ENCODE measurements around the gene TXNL4A. TPM values are rescaled to one million over a fixed set of nuclear protein-coding genes. Genes with fewer than 3 reads are reported as not detected.
"Not testable (repeated sequence)": the region's sequence is repeated elsewhere in the genome, so short reads cannot be mapped to it uniquely, and the experiment has no call there.

TXNL4A gene
- polyA plus RNA-seq, 1 experiment = 131 TPM

DNA sequence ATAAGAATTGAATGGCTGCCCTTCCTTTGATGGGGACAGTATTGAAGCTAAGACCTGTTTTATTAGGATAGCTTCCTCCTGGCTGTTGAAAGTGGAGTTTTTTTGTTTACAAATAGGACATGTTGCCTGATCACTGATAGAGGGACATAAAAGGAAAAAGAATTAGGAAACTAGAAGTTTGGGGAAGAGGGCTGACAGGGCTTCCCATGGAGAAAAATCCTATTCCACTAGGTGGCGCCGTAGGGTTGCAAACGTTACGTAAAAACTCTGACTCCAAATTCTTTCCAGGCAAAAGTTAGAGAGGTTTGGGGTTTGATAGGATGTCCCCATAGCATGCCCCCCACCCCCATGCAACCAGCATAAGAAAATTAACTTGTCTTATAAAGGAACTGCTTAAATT lies 34.8 kb upstream of the TXNL4A start:
- Histone ChIP-seq H3K4me3 (ENCODE audit: low read depth, low read length) (no peak overlapping the region), H3K9me3 (ENCODE audit: control insufficient read depth, insufficient read depth, low read length) (peaks cover 53% of the 10 kb centered on the region), H3K27ac (ENCODE audit: low read depth, low read length) (no peak overlapping the region), H3K27me3 (ENCODE audit: control insufficient read depth, insufficient read depth, low read length) (peaks cover 3% of the 10 kb centered on the region)
- TF ChIP-seq, protein P1, sequence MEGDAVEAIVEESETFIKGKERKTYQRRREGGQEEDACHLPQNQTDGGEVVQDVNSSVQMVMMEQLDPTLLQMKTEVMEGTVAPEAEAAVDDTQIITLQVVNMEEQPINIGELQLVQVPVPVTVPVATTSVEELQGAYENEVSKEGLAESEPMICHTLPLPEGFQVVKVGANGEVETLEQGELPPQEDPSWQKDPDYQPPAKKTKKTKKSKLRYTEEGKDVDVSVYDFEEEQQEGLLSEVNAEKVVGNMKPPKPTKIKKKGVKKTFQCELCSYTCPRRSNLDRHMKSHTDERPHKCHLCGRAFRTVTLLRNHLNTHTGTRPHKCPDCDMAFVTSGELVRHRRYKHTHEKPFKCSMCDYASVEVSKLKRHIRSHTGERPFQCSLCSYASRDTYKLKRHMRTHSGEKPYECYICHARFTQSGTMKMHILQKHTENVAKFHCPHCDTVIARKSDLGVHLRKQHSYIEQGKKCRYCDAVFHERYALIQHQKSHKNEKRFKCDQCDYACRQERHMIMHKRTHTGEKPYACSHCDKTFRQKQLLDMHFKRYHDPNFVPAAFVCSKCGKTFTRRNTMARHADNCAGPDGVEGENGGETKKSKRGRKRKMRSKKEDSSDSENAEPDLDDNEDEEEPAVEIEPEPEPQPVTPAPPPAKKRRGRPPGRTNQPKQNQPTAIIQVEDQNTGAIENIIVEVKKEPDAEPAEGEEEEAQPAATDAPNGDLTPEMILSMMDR (IDR thresholded peaks at IDR 0.05; ENCODE audit: low read depth, low read length) = no peak
- DNase-seq (ENCODE audit: low read depth, low spot score) = no peak
- ChIA-PET CTCF (no interaction called here), POLR2A (no interaction called here)

GRCh38 chr18:80022613-80023012 lies 34.2 kb upstream of the TXNL4A start:
- Histone ChIP-seq H3K9me3 (ENCODE audit: control insufficient read depth, insufficient read depth, low read length) (peaks cover 53% of the 10 kb centered on the region), H3K27me3 (ENCODE audit: control insufficient read depth, insufficient read depth, low read length) (peaks cover 3% of the 10 kb centered on the region)
- POLR2A ChIA-PET = interaction anchor here (0.5 kb wide), 1 partner anchor 538 kb away, joined by 3 read pairs; no protein-coding TSS in a partner anchor

GRCh38 chr18:80012714-80013113 lies 24.4 kb upstream of the TXNL4A start:
- H3K27ac ChIP-seq (ENCODE audit: low read depth, low read length) = no peak overlapping the region
- H3K27me3 ChIP-seq (ENCODE audit: control insufficient read depth, insufficient read depth, low read length) = no peaks in the 10 kb centered on the region
- no peak for DNase-seq (ENCODE audit: low read depth, low spot score)
- no peak overlapping the region for H3K4me3 ChIP-seq (ENCODE audit: low read depth, low read length)
- peaks cover 17% of the 10 kb centered on the region for H3K9me3 ChIP-seq (ENCODE audit: control insufficient read depth, insufficient read depth, low read length)
- CTCF ChIA-PET = no interaction called here
- POLR2A ChIA-PET = no interaction called here
- TF ChIP-seq, protein P1 (IDR thresholded peaks at IDR 0.05; ENCODE audit: low read depth, low read length) = no peak

More at GRCh38 chr18:80022613-80023012, 34.2 kb upstream of the TXNL4A start:
- no peak for DNase-seq (ENCODE audit: low read depth, low spot score)
- CTCF ChIA-PET = no interaction called here
- H3K4me3 ChIP-seq (ENCODE audit: low read depth, low read length) = no peak overlapping the region
- no peak overlapping the region for H3K27ac ChIP-seq (ENCODE audit: low read depth, low read length)
- TF ChIP-seq, protein P1 (IDR thresholded peaks at IDR 0.05; ENCODE audit: low read depth, low read length) = no peak

- DNase-seq (ENCODE audit: low read depth, low spot score); H3K27ac ChIP-seq (ENCODE audit: low read depth, low read length); CTCF ChIA-PET; H3K27me3 ChIP-seq (ENCODE audit: control insufficient read depth, insufficient read depth, low read length); H3K4me3 ChIP-seq (ENCODE audit: low read depth, low read length); POLR2A ChIA-PET: not testable (repeated sequence)
- H3K9me3 ChIP-seq (ENCODE audit: control insufficient read depth, insufficient read depth, low read length) = peaks cover 17% of the 10 kb centered on the region
These were observed 23.3 kb upstream of the TXNL4A start for GRCh38 chr18:80011496-80012137.

GRCh38 chr18:80010551-80010906 lies 22.2 kb upstream of the TXNL4A start:
- Histone ChIP-seq H3K27ac (ENCODE audit: low read depth, low read length) (peak overlapping the region; percentile 86), H3K27me3 (ENCODE audit: control insufficient read depth, insufficient read depth, low read length) (no peaks in the 10 kb centered on the region), H3K9me3 (ENCODE audit: control insufficient read depth, insufficient read depth, low read length) (peaks cover 17% of the 10 kb centered on the region), H3K4me3 (ENCODE audit: low read depth, low read length) (no peak overlapping the region)
- no peak for DNase-seq (ENCODE audit: low read depth, low spot score)
- ChIA-PET CTCF (no interaction called here), POLR2A (interaction anchor here (1.0 to 1.2 kb wide), 2 partner anchors 17 to 23 kb away, joined by 3 to 5 read pairs; no protein-coding TSS in a partner anchor)
- TF ChIP-seq, protein P1 (IDR thresholded peaks at IDR 0.05; ENCODE audit: low read depth, low read length) = no peak
